ENCODE measurements around the gene HMCES.

Gene HMCES

DNA sequence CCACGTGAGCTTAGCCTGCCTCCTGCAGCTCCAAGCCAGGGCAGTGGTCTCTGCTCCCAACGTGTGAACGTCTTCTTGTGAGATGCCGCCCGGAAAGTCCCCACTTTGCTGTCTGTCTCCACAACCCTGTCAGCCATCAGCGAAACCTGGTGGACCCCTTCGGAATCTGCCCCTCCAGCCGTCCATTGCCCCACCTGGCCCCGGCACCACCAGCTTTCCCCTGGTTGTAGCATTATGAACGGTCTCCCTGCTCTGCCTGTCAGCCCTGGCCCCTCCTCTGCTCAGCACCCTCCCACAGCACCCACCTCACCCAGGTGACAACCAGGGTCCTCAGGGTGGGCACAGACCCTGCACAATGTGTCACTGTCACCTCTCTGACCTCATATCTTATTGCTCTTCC, 71.1 kb downstream of the HMCES start:
- no peak for DNase-seq

DNA sequence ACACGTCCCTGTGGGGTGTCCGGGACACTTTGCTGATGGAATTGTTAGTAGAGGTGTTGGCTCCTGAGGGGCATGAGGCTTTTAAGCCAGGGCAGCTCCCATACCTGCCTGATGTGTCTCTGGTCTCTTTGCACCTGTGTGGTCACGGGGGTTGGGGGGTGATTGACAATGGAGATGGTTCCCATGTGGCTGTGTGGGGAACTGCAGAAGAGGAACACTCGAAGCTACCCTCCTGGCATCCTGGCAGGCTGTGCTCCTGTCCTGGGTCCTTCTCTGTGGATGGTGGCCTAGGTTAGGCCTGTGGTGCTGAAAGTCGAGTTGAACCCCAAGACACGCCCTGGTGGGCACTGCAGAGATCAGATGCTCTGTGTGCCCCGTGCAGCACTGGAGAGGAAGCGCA, 73.4 kb downstream of the HMCES start:
- no peak for DNase-seq

DNA sequence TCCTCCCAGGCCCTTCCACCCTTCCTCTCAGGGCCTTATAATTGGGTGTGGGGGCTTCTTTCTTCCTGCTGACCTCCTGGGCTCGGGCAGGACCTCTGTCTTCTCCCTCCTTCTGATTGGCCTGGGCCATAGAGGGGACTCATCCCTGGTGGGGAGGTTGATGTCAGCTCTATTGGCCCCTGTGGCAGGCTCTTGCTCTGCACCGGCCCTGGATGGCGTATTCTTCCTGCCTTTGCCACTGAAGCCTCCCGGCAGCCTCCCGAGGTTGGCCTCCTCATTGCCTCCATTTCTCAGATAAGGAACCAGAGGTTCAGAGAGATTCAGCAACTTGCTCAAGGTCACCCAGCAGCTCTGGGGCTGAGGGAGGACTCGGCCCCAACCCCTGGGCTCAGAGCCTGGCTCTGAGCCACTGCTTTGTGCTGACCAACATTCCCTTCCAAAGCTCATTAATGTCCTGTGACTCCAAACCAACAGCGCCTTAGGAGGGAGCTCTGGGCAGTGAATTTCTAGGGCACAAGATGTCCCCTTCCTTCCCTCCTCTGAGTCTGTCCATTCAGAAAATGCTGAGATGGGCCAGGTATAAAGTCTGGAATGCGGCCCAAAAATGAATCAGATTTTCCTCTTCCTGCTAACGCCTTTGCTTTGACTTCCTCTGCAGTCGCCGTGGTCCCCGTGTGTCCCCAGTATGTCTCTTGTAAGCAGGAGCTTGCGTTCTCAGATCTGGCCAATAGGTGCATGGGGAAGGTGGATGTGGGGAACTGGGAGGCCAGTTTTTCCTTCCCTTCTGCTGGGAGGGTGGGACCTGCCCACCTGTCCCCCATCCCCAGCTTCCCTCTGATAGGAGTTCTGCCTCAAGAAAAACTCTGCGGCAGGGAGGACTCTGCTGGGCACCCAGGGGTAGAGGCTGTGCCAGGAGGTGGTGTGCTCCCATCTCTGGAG, 74.2 kb downstream of the HMCES start:
- no peak for DNase-seq

DNA sequence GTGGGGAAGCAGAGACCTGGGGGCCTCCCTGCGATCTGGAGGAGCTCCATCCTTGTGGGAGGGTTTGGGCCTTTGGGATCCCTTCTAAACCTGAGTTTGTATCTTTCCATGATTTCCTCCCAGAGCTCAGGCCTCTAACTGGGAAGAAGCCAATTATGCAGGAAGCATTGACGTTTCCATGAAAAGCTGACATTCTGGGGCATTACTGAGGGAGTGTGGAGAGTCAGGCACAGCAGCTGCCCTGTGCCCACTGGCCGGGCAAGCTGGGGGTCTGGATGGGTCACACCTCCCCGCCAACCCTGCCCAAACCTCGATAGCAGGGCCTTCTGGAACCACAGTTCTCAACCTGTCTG, 74.9 kb downstream of the HMCES start:
- no peak for DNase-seq
